ENCODE measurements around the gene TLR2.

- TF ChIP-seq CTCF (optimal IDR thresholded peaks at IDR 0.05 in 1 of 3, IDR thresholded peaks at IDR 0.05 in 1 of 3, conservative IDR thresholded peaks at IDR 0.05 in 1 of 3; ENCODE audit: extremely low read depth in 1 of 3, insufficient read depth in 2 of 3, low read length in 3 of 3) = no peak
- no peak for TF ChIP-seq EZH2 (IDR thresholded peaks at IDR 0.05; ENCODE audit: low read length)
These were observed 7.6 kb upstream of the TLR2 start for GRCh38 chr4:153676486-153676885.
